ENCODE measurements around the gene CYP2B6.

CYP2B6 gene

GRCh38 chr19:41023193-41023592 is 32.1 kb downstream of the CYP2B6 start:
- Histone ChIP-seq H3K4me1 (ENCODE audit: control insufficient read depth, low read length) (no peaks in the 10 kb centered on the region), H3K27me3 (ENCODE audit: control insufficient read depth, low read length) (no peaks in the 10 kb centered on the region), H3K27ac (ENCODE audit: low read depth, low read length) (no peak overlapping the region), H3K9me3 (ENCODE audit: control insufficient read depth, insufficient read depth, low read length) (no peaks in the 10 kb centered on the region), H3K79me2 (ENCODE audit: control insufficient read depth, low read length) (no peaks in the 10 kb centered on the region), H3K36me3 (ENCODE audit: control insufficient read depth, low read length) (no peaks in the 10 kb centered on the region), H4K20me1 (ENCODE audit: control insufficient read depth, insufficient read depth, low read depth, low read length) (no peaks in the 10 kb centered on the region), H3F3A (ENCODE audit: control insufficient read depth, insufficient read depth) (no peaks in the 10 kb centered on the region), H3K9me2 (replicated peaks; ENCODE audit: control insufficient read depth, low read length) (no peaks in the 10 kb centered on the region), H3K4me3 (ENCODE audit: low read length) (no peak overlapping the region), H3K4me2 (ENCODE audit: low read length) (no peak overlapping the region)
- no peak for TF ChIP-seq CTCF (IDR thresholded peaks at IDR 0.05; ENCODE audit: low read depth, low read length, poor library complexity, severe bottlenecking)
- no peak for TF ChIP-seq EZH2phosphoT487 (IDR thresholded peaks at IDR 0.05; ENCODE audit: borderline replicate concordance, low read length)

- Histone ChIP-seq H3K27ac (ENCODE audit: low read depth, low read length) (no peak overlapping the region), H3F3A (ENCODE audit: control insufficient read depth, insufficient read depth) (no peaks in the 10 kb centered on the region), H3K36me3 (ENCODE audit: control insufficient read depth, low read length) (no peaks in the 10 kb centered on the region), H4K20me1 (ENCODE audit: control insufficient read depth, insufficient read depth, low read depth, low read length) (no peaks in the 10 kb centered on the region), H3K27me3 (ENCODE audit: control insufficient read depth, low read length) (no peaks in the 10 kb centered on the region), H3K79me2 (ENCODE audit: control insufficient read depth, low read length) (no peaks in the 10 kb centered on the region), H3K9me2 (replicated peaks; ENCODE audit: control insufficient read depth, low read length) (no peaks in the 10 kb centered on the region), H3K4me3 (ENCODE audit: low read length) (no peak overlapping the region), H3K4me2 (ENCODE audit: low read length) (no peak overlapping the region), H3K4me1 (ENCODE audit: control insufficient read depth, low read length) (no peaks in the 10 kb centered on the region), H3K9me3 (ENCODE audit: control insufficient read depth, insufficient read depth, low read length) (no peaks in the 10 kb centered on the region)
- no peak for TF ChIP-seq EZH2phosphoT487 (IDR thresholded peaks at IDR 0.05; ENCODE audit: borderline replicate concordance, low read length)
- TF ChIP-seq CTCF (IDR thresholded peaks at IDR 0.05; ENCODE audit: low read depth, low read length, poor library complexity, severe bottlenecking), result no peak
Observed at GRCh38 chr19:41025411-41025810, 34.3 kb downstream of the CYP2B6 start.

GRCh38 chr19:41025871-41026270 is 34.8 kb downstream of the CYP2B6 start:
- Histone ChIP-seq H3K4me1 (ENCODE audit: control insufficient read depth, low read length) (no peaks in the 10 kb centered on the region), H3K4me3 (ENCODE audit: low read length) (no peak overlapping the region), H3K27ac (ENCODE audit: low read depth, low read length) (no peak overlapping the region), H3F3A (ENCODE audit: control insufficient read depth, insufficient read depth) (no peaks in the 10 kb centered on the region), H3K4me2 (ENCODE audit: low read length) (no peak overlapping the region), H3K79me2 (ENCODE audit: control insufficient read depth, low read length) (no peaks in the 10 kb centered on the region), H3K36me3 (ENCODE audit: control insufficient read depth, low read length) (no peaks in the 10 kb centered on the region), H3K9me2 (replicated peaks; ENCODE audit: control insufficient read depth, low read length) (no peaks in the 10 kb centered on the region), H3K27me3 (ENCODE audit: control insufficient read depth, low read length) (peaks cover 1% of the 10 kb centered on the region; the same call in 1 of the 2 replicates), H3K9me3 (ENCODE audit: control insufficient read depth, insufficient read depth, low read length) (no peaks in the 10 kb centered on the region), H4K20me1 (ENCODE audit: control insufficient read depth, insufficient read depth, low read depth, low read length) (no peaks in the 10 kb centered on the region)
- no peak for TF ChIP-seq CTCF (IDR thresholded peaks at IDR 0.05; ENCODE audit: low read depth, low read length, poor library complexity, severe bottlenecking)
